Peyer's patch (tissue), 4 donors: Measurements from ENCODE around the gene DOCK1. TPM values are rescaled to one million over a fixed set of nuclear protein-coding genes. Genes with fewer than 3 reads are reported as not detected.

ENCODE experiments used
- DNase-seq, 3 donors: peaks; one replicate each; pipeline ENCODE4 v3.0.0-alpha.2; 2017 to 2019
- H3K27ac ChIP-seq, 4 donors: fragments of 200-600 bp; sonication (generic); one replicate each; pipeline ENCODE4 v1.5.1; 2016 to 2019
- H3K27me3 ChIP-seq, 2 donors: fragments of 200-600 bp; sonication (generic); one replicate each; pipeline ENCODE4 v1.5.1; 2019
- H3K36me3 ChIP-seq, 3 donors: fragments of 200-600 bp; sonication (generic); one replicate each; pipeline ENCODE4 v1.5.1; 2016 to 2019
- H3K4me1 ChIP-seq, 4 donors: fragments of 200-600 bp; sonication (generic); one replicate each; pipeline ENCODE4 v1.5.1; 2016 to 2019
- H3K4me3 ChIP-seq, 4 donors: fragments of 200-600 bp; sonication (generic); 1 replicate in 3 of 4; 2 replicates in 1 of 4; pipeline ENCODE4 v1.5.1; 2016 to 2019; ENCODE audit warnings: mild to moderate bottlenecking in 1 of 4
- H3K9me3 ChIP-seq, 4 donors: fragments of 200-600 bp; sonication (generic); one replicate each; pipeline ENCODE4 v1.5.1; 2016 to 2019; ENCODE audit warnings: mild to moderate bottlenecking in 1 of 4
- POLR2A ChIP-seq, 2 donors: fragments of 450-650 bp; IDR thresholded peaks; one replicate each; pipeline ENCODE4 v1.5.1; 2017; ENCODE audit warnings: antibody characterized with exemption in 2 of 2, mild to moderate bottlenecking in 2 of 2, moderate library complexity in 2 of 2
- total RNA-seq, 4 donors: library from RNA; depleted of rRNA; stranded (reverse); fragments of >200 nt; gene quantifications; one replicate each; pipeline ENCODE4 v1.1.0, GENCODE V29; 2016
- TF ChIP-seq, protein P1 (sequence below), 6 experiments: fragments of 450-650 bp in 4 of 6; fragments of 200-600 bp in 2 of 6; sonication (generic) in 1 of 6; IDR thresholded peaks; one replicate each; pipeline ENCODE4 v1.5.1; 2017 to 2019; ENCODE audit warnings: antibody characterized with exemption in 6 of 6, mild to moderate bottlenecking in 3 of 6, moderate library complexity in 1 of 6

The DOCK1 gene
- total RNA-seq, 4 donors from 2014 or later = 42.0 to 117 (median 92.2) TPM

DNA sequence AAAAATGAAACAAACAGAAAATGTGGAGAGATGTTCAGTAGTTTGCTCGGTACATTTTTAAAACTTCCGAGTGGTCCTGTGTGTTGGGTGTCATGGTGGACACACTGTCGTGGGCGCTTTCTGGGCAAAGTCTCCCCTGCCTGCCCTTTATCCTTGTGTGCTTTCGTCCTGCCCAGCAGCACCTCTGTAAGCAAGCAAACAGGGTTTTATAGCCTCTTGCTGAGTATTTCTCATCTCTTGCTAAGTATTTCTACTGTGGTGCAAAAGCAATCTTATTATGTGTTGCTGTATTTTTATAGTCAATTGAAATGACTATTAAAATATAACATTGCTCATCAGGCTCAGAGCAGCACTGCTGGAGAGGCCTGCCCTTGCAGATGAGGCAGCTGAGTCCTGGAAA is 48.7 kb downstream of the DOCK1 start:
- DNase-seq = no peak
- H3K27ac ChIP-seq = no peak overlapping the region
- no peaks in the 10 kb centered on the region for H3K27me3 ChIP-seq
- peaks cover 0 to 10% (median 0%) of the 10 kb centered on the region in 4 donors for H3K4me1 ChIP-seq
- H3K9me3 ChIP-seq = no peaks in the 10 kb centered on the region
- H3K36me3 ChIP-seq = no peaks in the 10 kb centered on the region
- no peak overlapping the region for H3K4me3 ChIP-seq
- TF ChIP-seq, protein P1, sequence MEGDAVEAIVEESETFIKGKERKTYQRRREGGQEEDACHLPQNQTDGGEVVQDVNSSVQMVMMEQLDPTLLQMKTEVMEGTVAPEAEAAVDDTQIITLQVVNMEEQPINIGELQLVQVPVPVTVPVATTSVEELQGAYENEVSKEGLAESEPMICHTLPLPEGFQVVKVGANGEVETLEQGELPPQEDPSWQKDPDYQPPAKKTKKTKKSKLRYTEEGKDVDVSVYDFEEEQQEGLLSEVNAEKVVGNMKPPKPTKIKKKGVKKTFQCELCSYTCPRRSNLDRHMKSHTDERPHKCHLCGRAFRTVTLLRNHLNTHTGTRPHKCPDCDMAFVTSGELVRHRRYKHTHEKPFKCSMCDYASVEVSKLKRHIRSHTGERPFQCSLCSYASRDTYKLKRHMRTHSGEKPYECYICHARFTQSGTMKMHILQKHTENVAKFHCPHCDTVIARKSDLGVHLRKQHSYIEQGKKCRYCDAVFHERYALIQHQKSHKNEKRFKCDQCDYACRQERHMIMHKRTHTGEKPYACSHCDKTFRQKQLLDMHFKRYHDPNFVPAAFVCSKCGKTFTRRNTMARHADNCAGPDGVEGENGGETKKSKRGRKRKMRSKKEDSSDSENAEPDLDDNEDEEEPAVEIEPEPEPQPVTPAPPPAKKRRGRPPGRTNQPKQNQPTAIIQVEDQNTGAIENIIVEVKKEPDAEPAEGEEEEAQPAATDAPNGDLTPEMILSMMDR (IDR thresholded peaks at IDR 0.05) = no peak
- TF ChIP-seq POLR2A (IDR thresholded peaks at IDR 0.05) = no peak

DNA sequence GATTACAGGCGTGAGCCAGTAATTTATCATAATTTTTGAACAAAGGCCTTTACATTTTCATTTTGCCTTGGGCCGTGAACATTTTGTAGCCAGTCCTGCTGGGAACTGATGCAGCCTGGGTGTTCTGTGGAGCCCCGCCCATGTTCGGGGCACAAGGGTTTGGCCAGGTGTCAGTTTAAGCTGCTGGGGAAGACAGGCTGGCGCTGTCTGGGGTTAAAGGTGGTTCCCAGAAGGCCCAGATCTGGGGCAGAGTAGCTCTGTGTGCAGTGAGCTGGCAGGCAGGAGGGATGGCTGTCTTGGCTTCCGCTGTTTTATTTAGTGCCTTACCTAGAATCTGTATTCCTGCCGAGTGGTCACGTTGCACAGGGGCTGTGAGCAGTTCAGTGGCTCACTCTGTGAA is 50.2 kb downstream of the DOCK1 start:
- TF ChIP-seq, protein P1 (IDR thresholded peaks at IDR 0.05) = no peak
- TF ChIP-seq POLR2A (IDR thresholded peaks at IDR 0.05) = no peak
- no peaks in the 10 kb centered on the region for H3K27me3 ChIP-seq
- DNase-seq = no peak
- no peak overlapping the region for H3K27ac ChIP-seq
- H3K4me3 ChIP-seq = no peak overlapping the region
- no peaks in the 10 kb centered on the region for H3K36me3 ChIP-seq
- peaks cover 0 to 10% (median 0%) of the 10 kb centered on the region in 4 donors for H3K4me1 ChIP-seq
- H3K9me3 ChIP-seq = no peaks in the 10 kb centered on the region

DNA sequence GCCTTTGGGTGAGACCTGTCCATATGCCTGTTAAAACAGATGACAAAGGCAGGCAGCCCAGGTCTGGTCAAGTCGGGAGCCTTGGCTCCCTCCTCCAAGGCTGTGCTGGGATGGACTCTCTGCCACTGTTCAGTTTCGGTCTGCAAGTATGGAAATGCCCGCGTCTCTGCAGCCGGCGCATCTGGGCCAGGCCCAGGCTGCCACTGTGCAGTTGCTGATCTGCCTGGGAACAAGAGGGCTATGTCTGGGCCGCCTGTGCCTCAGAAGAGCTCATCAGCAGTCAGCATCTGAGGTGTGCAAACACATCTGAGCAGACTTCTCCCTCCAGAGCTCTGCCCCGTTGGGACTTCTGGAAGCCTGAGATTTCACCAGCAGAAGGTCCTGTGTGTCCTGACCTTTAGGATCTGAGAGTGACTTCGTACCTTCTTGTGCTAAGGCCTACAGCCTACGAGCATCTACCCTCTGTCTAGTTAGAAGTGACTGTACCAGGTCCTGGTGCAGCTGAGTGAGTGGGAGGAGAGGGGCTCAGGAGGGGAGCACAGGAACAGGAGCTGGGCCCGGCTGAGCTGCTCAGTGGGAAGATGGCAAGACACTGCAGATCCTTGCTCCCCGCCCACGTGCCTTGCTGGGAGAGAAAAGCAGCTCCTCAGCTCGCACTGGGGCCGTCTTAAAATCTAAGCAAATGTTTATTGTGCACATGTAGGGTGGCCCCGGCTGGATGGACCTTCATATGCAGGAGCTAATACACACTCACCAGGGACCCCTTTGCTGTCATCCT is 50.9 kb downstream of the DOCK1 start:
- no peak overlapping the region for H3K4me3 ChIP-seq
- DNase-seq = no peak
- no peak overlapping the region for H3K27ac ChIP-seq
- H3K4me1 ChIP-seq = peaks cover 0 to 10% (median 0%) of the 10 kb centered on the region in 4 donors
- H3K27me3 ChIP-seq = no peaks in the 10 kb centered on the region
- H3K36me3 ChIP-seq = no peaks in the 10 kb centered on the region
- no peaks in the 10 kb centered on the region for H3K9me3 ChIP-seq
- no peak for TF ChIP-seq POLR2A (IDR thresholded peaks at IDR 0.05)
- TF ChIP-seq, protein P1 (IDR thresholded peaks at IDR 0.05) = no peak

DNA sequence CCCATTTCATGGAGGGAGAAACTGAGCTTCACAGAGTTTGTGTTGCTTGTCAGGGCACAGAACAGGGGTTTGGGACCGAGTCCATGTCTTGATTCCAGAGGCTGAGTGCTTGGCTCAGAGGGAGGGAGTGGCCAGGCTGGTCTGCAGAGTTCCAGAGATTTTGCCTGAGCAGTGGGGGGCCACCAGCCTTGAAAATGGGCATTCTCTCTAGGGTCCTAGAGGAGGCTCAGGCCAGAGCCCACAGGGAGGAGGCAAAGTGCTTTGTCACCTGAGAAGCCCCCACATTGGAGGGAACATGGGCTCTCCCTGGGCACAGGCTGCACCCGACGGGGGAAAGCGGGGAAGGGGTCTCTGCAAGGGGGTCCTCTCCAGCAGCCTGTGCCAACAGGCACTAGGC is 51.5 kb downstream of the DOCK1 start:
- DNase-seq = no peak
- Histone ChIP-seq H3K9me3 (no peaks in the 10 kb centered on the region), H3K36me3 (no peaks in the 10 kb centered on the region), H3K27ac (no peak overlapping the region), H3K4me1 (peaks cover 0 to 10% (median 0%) of the 10 kb centered on the region in 4 donors), H3K27me3 (no peaks in the 10 kb centered on the region), H3K4me3 (no peak overlapping the region)
- no peak for TF ChIP-seq POLR2A (IDR thresholded peaks at IDR 0.05)
- TF ChIP-seq, protein P1 (IDR thresholded peaks at IDR 0.05) = no peak

DNA sequence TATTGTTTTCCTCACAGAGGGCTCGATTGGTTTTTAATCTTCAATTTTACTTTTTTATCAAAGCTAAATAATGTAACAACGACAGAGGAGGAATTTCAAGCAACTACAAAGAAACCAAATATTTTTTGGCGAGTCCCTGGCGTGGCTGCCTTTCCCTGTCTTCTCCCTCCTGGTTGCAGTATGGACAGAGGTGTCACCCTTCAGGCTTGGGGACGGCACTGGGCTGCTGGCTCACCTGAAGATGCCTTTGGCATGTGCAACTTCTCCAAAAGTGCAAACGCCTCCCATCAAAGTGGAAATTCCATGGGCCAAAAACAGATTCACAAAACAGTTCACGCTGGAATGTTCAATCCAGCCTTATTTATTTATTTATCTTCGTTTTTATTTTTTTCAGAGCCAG is 51.9 kb downstream of the DOCK1 start:
- no peaks in the 10 kb centered on the region for H3K36me3 ChIP-seq
- peaks cover 0 to 10% (median 0%) of the 10 kb centered on the region in 4 donors for H3K4me1 ChIP-seq
- H3K4me3 ChIP-seq = no peak overlapping the region
- DNase-seq = no peak
- H3K9me3 ChIP-seq = no peaks in the 10 kb centered on the region
- no peak overlapping the region for H3K27ac ChIP-seq
- no peaks in the 10 kb centered on the region for H3K27me3 ChIP-seq
- TF ChIP-seq POLR2A (IDR thresholded peaks at IDR 0.05) = no peak
- TF ChIP-seq, protein P1 (IDR thresholded peaks at IDR 0.05) = no peak
